Lower leg skin (tissue), 4 donors: ENCODE results near the gene ASIC4. TPM values are rescaled to one million over a fixed set of nuclear protein-coding genes. Genes with fewer than 3 reads are reported as not detected.

Experiments
- DNase-seq, 2 donors: peaks; one replicate each; pipeline ENCODE4 v3.0.0-alpha.2; 2019; ENCODE audit warnings: low spot score in 2 of 2
- H3K4me3 ChIP-seq: fragments of 200-600 bp; sonication (generic); 2 replicates; pipeline ENCODE4 v1.5.1; 2017; ENCODE audit warnings: mild to moderate bottlenecking, low read depth; ENCODE audit not compliant: poor library complexity, severe bottlenecking
- CTCF ChIP-seq, 3 donors: fragments of 450-650 bp; IDR thresholded peaks; one replicate each; pipeline ENCODE4 v1.5.1; 2016; ENCODE audit warnings: antibody characterized with exemption in 3 of 3, mild to moderate bottlenecking in 3 of 3, moderate library complexity in 2 of 3
- POLR2A ChIP-seq, 2 donors: fragments of 450-650 bp; IDR thresholded peaks; one replicate each; pipeline ENCODE4 v1.6.1; 2016 to 2017; ENCODE audit warnings: antibody characterized with exemption in 2 of 2, mild to moderate bottlenecking in 1 of 2, moderate library complexity in 1 of 2
- WGBS, 2 donors: methylation state at CpG; one replicate each; pipeline ENCODE4 v1.1.5; 2018; 5-methylcytosine and 5-hydroxymethylcytosine counted together
- intact Hi-C: fragments of 100-400 bp; cut with DNase I; formaldehyde crosslinking; loops from one replicate; pipeline ENCODE4 v1.15.0; 2023; ENCODE audit warnings: low total_unique reads
- microRNA-seq, 2 donors: library from miRNA; unstranded; fragments of <30 nt; microRNA quantifications; one replicate each; pipeline ENCODE4, GENCODE V29; 2016; ENCODE audit warnings: borderline replicate concordance in 2 of 2, borderline number of aligned reads in 1 of 2
- total RNA-seq, 4 donors: library from RNA; depleted of rRNA; stranded (reverse); fragments of >200 nt; gene quantifications; one replicate each; pipeline ENCODE4 v1.1.0, GENCODE V29; 2016

The ASIC4 gene
- total RNA-seq, 4 donors from 2014 or later, result 0.26 TPM; not detected in 3

- TF ChIP-seq POLR2A (IDR thresholded peaks at IDR 0.05) (no peak), CTCF (IDR thresholded peaks at IDR 0.05) (no peak)
- H3K4me3 ChIP-seq, result no peak overlapping the region
- intact Hi-C loops, result no loop called here
- no peak for DNase-seq
- WGBS, 2 donors, result 78 to 84% methylated on average over 6 of the region's 6 CpGs
Measured at GRCh38 chr2:219575566-219576504, 61.6 kb downstream of the ASIC4 start.

DNA sequence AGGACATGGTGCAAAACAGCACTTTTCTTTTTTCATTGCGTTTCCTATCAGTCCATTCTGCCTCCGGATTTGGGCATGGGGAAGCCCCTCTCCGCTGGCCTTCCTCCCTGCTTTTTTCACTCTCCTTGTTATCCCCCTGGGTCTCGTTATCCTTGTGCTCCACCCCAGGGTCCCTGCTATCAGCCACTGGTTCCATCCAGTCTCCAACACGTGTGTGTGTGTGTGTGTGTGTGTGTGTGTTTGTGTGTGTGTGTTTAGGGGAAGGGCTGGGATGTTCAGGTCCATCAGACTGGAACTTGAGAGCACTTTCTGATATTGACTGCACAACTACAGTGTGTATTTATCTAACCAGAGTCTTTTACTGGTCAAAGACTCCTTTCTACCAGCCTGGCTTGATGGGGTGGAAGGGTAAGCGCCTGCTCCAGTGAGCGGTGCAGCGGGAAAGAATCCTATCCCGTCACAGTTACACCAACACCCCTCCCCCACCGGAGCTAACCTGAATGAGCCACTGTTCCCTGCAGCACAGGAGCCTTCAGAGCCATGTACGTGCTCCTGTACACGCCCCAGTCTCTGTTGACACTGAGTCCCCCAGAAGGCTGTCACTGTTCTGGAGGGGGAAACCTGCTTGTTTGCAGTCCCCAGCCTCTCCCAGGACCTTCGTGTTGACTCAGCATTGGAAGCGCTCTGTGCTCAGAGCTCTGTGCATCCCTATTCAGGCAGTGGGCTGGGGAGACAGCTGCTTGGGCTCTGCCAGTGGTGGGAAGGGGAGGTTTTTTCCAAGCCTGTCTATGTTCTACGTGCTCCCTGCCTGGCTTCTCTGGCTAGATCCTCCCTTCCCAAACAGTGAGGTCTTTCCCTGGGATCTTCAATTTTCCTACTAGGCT is 62.5 kb downstream of the ASIC4 start:
- WGBS, 2 donors, result 19 to 32% methylated on average over 13 to 15 of the region's 15 CpGs
- intact Hi-C loops, result no loop called here
- TF ChIP-seq POLR2A (IDR thresholded peaks at IDR 0.05) (no peak), CTCF (IDR thresholded peaks at IDR 0.05) (peak in 1 of 3 donors; percentile 65)
- H3K4me3 ChIP-seq, result no peak overlapping the region
- no peak for DNase-seq

DNA sequence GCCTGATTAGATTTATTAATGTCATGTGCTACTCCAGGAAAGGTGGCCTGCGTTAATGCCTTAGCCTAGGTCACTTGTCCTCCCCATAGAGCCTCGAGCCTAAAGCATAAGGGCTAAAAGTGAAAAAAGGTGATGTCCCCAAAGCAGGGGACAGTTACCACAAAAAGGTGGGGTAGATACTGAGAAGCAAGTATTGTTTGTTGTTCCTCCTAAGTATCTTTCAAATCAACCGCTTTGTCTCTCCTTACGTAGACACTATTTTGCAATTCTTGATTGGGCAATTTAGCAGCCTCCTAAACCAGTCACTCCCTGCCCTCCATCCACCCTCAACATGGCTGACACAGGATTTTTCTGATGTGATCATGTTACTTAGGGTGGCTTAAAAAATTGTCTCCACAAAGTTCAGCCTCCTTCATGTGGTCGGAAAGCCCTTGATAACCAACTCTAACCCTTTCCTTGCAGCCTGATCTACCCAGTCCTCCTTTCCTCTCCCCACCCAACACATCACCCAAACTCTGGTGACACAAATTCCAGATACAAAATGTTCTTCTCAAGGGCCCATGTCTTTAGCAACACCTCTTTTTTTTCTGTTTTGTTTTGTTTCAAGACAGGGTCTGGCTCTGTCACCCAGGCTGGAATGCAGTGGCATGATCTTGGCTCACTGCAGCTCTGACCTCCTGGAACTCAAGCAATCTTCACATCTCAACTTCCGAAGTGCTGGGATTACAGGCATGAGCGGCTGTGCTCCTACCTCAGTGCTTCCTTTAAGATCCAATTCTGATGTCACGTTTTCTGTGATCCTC is 64.7 kb downstream of the ASIC4 start:
- no peak for DNase-seq
- TF ChIP-seq POLR2A (IDR thresholded peaks at IDR 0.05) (no peak), CTCF (IDR thresholded peaks at IDR 0.05) (no peak)
- intact Hi-C loops, result no loop called here
- 79 to 82% methylated on average over 8 of the region's 8 CpGs for WGBS, 2 donors
- no peak overlapping the region for H3K4me3 ChIP-seq

DNA sequence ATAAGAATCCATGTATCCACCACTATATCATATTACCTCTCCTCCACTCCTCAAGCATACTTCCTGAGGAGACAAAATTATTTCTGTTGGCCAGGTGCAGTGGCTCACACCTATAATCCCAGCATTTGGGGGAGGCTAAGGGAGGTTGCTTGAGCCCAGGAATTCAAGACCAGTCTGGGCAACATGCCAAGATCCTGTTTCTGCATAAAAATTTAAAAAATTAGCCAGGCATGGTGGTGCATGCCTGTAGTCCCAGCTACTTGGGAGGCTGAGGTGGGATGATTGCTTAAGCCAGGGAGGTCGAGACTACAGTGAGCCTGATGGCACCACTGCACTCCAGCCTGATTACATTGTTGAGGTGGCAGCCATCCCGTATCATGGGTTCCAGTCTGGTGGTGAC is 67.1 kb downstream of the ASIC4 start:
- no peak for DNase-seq
- H3K4me3 ChIP-seq, result no peak overlapping the region
- 74 to 83% methylated on average over 2 of the region's 2 CpGs for WGBS, 2 donors
- intact Hi-C loops, result no loop called here
- TF ChIP-seq CTCF (IDR thresholded peaks at IDR 0.05), result no peak
- TF ChIP-seq POLR2A (IDR thresholded peaks at IDR 0.05), result no peak

Small RNA genes lying within 50 kb of the gene (microRNA-seq; reads per million reads assigned to microRNA genes)
- gene MIR3132, result 0 reads per million in 2 donors

Other genes with a start within 250 kb of the ASIC4 start
- 100 to 1,000 TPM; 125 to 152 (median 140) TPM for gene DNAJB2, start 235.1 kb upstream of the ASIC4 start, total RNA-seq
- gene PTPRN, start 205.1 kb upstream of the ASIC4 start, total RNA-seq, result under 1 TPM in 1 of 4 donors, not detected in 3; 0.23 TPM
- gene RESP18, start 181.7 kb upstream of the ASIC4 start, total RNA-seq, result not detected
- gene DNPEP, start 126.6 kb upstream of the ASIC4 start, total RNA-seq, result 10 to 100 TPM; 52.7 to 64.0 (median 57.6) TPM
- 100 to 1,000 TPM in 1 of 4 donors, 10 to 100 TPM in 3; 19.4 to 163 (median 37.8) TPM for gene DES, start 96.1 kb upstream of the ASIC4 start, total RNA-seq
- gene SPEG, start 79.6 kb upstream of the ASIC4 start, total RNA-seq, result 10 to 100 TPM in 1 of 4 donors, 1 to 10 TPM in 3; 3.3 to 11.4 (median 5.3) TPM
- 10 to 100 TPM in 3 of 4 donors, 1 to 10 TPM in 1; 5.4 to 29.9 (median 19.8) TPM for gene GMPPA, start 15.6 kb upstream of the ASIC4 start, total RNA-seq
- 10 to 100 TPM; 37.8 to 73.1 (median 58.4) TPM for gene CHPF, start 29.3 kb downstream of the ASIC4 start, total RNA-seq
- gene TMEM198, start 29.5 kb downstream of the ASIC4 start, total RNA-seq, result 1 to 10 TPM in 2 of 4 donors, under 1 TPM in 2; 0.17 to 2.1 (median 1.0) TPM
- gene OBSL1, start 57.1 kb downstream of the ASIC4 start, total RNA-seq, result 10 to 100 TPM; 34.2 to 52.7 (median 42.7) TPM
- 1 to 10 TPM in 1 of 4 donors, under 1 TPM in 2, not detected in 1; 0.58 to 1.4 (median 0.84) TPM for gene INHA, start 57.8 kb downstream of the ASIC4 start, total RNA-seq
- 10 to 100 TPM; 13.3 to 37.8 (median 18.9) TPM for gene STK11IP, start 83.4 kb downstream of the ASIC4 start, total RNA-seq
- 1 to 10 TPM in 2 of 4 donors, under 1 TPM in 2; 0.34 to 2.1 (median 0.90) TPM for gene SLC4A3, start 113.1 kb downstream of the ASIC4 start, total RNA-seq